ENCODE results near the gene KRTAP10-3.

- TF ChIP-seq CTCF (IDR thresholded peaks at IDR 0.05; ENCODE audit: low read depth, low read length) (no peak), POLR2A (IDR thresholded peaks at IDR 0.05; ENCODE audit: extremely low read depth, insufficient read length) (no peak)
Measured at GRCh38 chr21:44508711-44509445, 49.7 kb downstream of the KRTAP10-3 start.

Measured in NB4 (cell line).